BE2C (cell line): ENCODE data around the gene SMIM10.

Source experiments
- DNase-seq: peaks from one replicate; pipeline ENCODE4 v3.0.0-alpha.2; 2020
- H3K27me3 ChIP-seq: fragments of 250-450 bp; sonication (Bioruptor Pico); 2 replicates; pipeline ENCODE4 v1.5.1; 2020; ENCODE audit warnings: mild to moderate bottlenecking
- H3K36me3 ChIP-seq: fragments of 250-450 bp; sonication (Bioruptor Pico); 2 replicates; pipeline ENCODE4 v1.5.1; 2020; ENCODE audit warnings: mild to moderate bottlenecking
- H3K4me1 ChIP-seq: fragments of 250-450 bp; sonication (Bioruptor Pico); 2 replicates; pipeline ENCODE4 v1.5.1; 2020
- H3K4me3 ChIP-seq: 2 replicates; pipeline ENCODE4 v1.5.1; 2011; ENCODE audit warnings: low read depth, low read length
- H3K9me3 ChIP-seq: fragments of 250-450 bp; sonication (Bioruptor Pico); 2 replicates; pipeline ENCODE4 v1.5.1; 2020
- TF ChIP-seq, protein P1 (sequence below): IDR thresholded peaks from 2 replicates; pipeline ENCODE4 v1.5.1; 2012; ENCODE audit warnings: mild to moderate bottlenecking, low read depth, low read length

Gene SMIM10

DNA sequence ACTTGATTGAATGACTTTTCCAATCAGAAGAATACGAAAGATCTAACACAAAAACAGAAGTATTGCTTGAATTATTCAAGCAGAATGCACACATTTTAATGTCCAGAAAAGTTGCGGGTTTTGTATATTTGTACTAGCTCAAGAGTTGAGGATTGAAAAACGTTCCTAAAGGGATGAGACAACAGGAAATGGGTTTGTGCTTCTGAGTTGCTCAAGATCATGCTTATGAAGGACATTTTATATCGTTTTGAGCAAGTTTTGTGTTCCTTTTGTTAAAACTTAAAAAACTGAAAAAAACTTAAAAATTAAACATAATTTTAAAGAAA lies 353 bp upstream of the SMIM10 start:
- peak overlapping the region; percentile 64 for H3K4me3 ChIP-seq
- no peaks in the 10 kb centered on the region for H3K36me3 ChIP-seq
- H3K4me1 ChIP-seq = no peaks in the 10 kb centered on the region
- no peaks in the 10 kb centered on the region for H3K9me3 ChIP-seq
- TF ChIP-seq, protein P1, sequence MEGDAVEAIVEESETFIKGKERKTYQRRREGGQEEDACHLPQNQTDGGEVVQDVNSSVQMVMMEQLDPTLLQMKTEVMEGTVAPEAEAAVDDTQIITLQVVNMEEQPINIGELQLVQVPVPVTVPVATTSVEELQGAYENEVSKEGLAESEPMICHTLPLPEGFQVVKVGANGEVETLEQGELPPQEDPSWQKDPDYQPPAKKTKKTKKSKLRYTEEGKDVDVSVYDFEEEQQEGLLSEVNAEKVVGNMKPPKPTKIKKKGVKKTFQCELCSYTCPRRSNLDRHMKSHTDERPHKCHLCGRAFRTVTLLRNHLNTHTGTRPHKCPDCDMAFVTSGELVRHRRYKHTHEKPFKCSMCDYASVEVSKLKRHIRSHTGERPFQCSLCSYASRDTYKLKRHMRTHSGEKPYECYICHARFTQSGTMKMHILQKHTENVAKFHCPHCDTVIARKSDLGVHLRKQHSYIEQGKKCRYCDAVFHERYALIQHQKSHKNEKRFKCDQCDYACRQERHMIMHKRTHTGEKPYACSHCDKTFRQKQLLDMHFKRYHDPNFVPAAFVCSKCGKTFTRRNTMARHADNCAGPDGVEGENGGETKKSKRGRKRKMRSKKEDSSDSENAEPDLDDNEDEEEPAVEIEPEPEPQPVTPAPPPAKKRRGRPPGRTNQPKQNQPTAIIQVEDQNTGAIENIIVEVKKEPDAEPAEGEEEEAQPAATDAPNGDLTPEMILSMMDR = no peak
- H3K27me3 ChIP-seq = no peaks in the 10 kb centered on the region
- no peak for DNase-seq

DNA sequence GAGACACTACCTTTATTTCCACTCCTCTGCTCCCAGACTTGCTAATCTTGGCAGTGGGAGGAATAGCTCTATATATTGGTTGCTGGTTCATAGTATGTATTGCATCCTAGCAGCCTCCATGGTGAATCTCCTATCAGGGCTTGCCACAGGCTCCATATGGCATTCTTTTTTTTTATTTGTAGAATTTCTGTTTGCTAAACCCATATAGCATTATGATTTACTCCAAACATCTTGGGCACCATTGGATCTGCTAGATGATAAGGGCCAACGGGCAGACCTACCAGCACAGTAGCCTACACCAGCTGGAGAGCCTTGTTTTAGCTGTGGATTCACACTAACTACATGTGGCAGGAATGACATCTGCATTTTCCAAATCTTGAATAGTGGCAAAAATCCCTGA lies 6.9 kb downstream of the SMIM10 start:
- TF ChIP-seq, protein P1 = no peak
- Histone ChIP-seq H3K27me3 (no peaks in the 10 kb centered on the region), H3K9me3 (no peaks in the 10 kb centered on the region), H3K4me1 (no peaks in the 10 kb centered on the region), H3K4me3 (no peak overlapping the region), H3K36me3 (no peaks in the 10 kb centered on the region)
- no peak for DNase-seq

DNA sequence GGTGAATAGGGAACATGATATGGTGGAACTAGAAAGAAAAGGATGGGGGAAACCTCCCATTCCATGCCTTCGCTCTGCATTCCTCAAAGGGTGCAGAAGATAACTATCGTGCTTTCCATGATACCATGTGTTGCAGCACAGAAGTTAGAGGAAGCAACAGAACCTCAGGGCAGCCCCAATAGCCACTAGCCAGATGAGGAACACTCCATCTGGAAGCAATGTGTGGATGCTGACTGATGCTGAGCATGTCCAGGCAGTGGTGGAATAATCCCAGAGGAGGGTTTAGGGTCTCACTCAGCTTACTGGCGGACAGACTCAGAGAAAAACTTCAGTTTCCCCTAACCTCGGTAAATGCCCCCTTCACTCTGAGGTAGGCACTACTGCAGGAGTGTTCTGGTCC lies 7.5 kb downstream of the SMIM10 start:
- Histone ChIP-seq H3K27me3 (no peaks in the 10 kb centered on the region), H3K4me1 (no peaks in the 10 kb centered on the region), H3K4me3 (no peak overlapping the region), H3K9me3 (no peaks in the 10 kb centered on the region), H3K36me3 (no peaks in the 10 kb centered on the region)
- no peak for DNase-seq
- TF ChIP-seq, protein P1 = no peak

DNA sequence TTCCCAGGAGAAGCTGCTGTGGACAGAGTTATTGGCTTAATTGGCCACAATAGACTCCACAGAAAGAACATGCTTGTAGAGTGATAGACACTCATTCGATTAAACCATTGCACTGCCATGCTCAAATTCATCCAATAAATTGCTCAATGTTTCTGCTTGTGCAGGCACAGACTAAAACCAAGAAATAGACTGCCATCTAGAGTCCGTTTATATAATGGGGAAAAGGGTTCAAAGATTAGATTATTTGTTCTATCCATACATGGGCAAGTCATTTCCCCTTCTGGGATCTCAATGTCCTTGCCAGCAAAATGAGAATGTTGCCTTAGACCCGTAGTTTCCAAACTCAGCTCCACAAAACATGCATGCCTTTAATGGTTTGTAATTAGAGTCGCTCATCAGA lies 8.7 kb downstream of the SMIM10 start:
- no peaks in the 10 kb centered on the region for H3K9me3 ChIP-seq
- H3K4me3 ChIP-seq = no peak overlapping the region
- H3K4me1 ChIP-seq = no peaks in the 10 kb centered on the region
- TF ChIP-seq, protein P1 = peak; percentile 44
- H3K27me3 ChIP-seq = no peaks in the 10 kb centered on the region
- DNase-seq = no peak
- H3K36me3 ChIP-seq = no peaks in the 10 kb centered on the region

DNA sequence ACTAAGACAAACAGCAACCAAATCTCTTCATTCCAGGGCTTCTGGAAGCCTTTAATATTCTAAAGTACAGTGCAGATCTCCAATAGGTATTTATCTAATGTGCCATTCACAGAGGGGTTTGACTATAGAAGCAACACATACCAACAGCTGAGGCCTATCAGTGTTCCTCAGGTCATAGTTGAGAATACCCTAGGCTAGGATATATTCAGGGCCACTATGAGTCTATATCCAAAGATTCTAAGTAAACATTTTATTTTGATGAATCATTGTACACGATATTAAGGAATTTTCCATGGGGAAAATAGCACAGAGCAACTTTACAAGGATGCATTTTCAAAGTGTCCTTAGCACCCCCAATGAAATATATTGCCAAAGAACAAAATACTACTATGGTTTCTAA lies 9.7 kb downstream of the SMIM10 start:
- no peak for DNase-seq
- Histone ChIP-seq H3K4me3 (no peak overlapping the region), H3K4me1 (no peaks in the 10 kb centered on the region), H3K27me3 (no peaks in the 10 kb centered on the region), H3K36me3 (no peaks in the 10 kb centered on the region), H3K9me3 (no peaks in the 10 kb centered on the region)
- TF ChIP-seq, protein P1 = no peak

DNA sequence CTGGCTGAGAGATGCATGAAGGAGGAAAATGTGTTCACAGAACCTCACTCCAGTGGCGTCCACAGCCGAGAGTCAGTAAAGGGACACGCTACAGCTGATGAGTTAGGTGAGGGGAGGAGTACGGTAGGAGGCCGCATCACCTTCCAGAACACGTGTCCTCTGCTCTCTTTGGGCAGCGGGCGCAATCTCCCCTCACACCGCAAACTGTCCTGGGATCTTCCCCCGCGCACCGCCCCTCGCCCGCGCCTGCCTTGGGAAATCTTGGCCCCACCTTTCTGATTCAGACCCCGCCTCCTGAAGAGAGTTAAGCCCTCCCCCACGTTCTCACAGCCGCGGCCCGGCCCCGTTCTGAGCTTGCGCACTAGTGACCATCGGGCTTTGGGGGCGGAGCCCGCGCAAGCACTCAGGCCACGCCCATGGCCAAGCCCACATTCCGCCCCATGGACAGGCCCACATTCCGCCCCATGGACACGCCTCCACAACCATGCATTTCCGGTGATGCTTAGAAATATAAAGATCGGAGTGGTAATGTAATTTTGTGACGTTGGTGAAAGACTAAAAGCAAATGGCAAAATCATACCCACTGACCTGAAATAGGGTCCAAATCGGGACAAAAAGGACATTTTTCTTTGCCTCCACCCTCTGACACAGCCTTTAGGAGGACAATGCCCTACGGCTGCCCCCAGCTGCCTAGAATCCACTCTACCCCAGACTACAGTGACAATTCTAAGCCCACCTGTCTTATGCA lies 13.3 kb downstream of the SMIM10 start:
- DNase-seq = peak; percentile 92
- no peaks in the 10 kb centered on the region for H3K4me1 ChIP-seq
- TF ChIP-seq, protein P1 = no peak
- no peaks in the 10 kb centered on the region for H3K27me3 ChIP-seq
- no peaks in the 10 kb centered on the region for H3K9me3 ChIP-seq
- H3K36me3 ChIP-seq = no peaks in the 10 kb centered on the region
- H3K4me3 ChIP-seq = peak overlapping the region; percentile 75
